Pulmonary artery endothelial cell (primary cell): Measurements from ENCODE around the gene CLEC5A. TPM values are rescaled to one million over a fixed set of nuclear protein-coding genes. Genes with fewer than 3 reads are reported as not detected.
"Not testable (repeated sequence)": the region's sequence is repeated elsewhere in the genome, so short reads cannot be mapped to it uniquely, and the experiment has no call there.

Source experiments
- DNase-seq: peaks from one replicate; pipeline ENCODE4 v3.0.0-alpha.2; 2011; ENCODE audit warnings: low read depth, low spot score
- total RNA-seq: library from RNA; depleted of rRNA; stranded (reverse); fragments of >200 nt; gene quantifications from 2 replicates; pipeline ENCODE4 v1.2.3, GENCODE V29; 2014

Gene CLEC5A
- not detected in 2 replicates for total RNA-seq

DNA sequence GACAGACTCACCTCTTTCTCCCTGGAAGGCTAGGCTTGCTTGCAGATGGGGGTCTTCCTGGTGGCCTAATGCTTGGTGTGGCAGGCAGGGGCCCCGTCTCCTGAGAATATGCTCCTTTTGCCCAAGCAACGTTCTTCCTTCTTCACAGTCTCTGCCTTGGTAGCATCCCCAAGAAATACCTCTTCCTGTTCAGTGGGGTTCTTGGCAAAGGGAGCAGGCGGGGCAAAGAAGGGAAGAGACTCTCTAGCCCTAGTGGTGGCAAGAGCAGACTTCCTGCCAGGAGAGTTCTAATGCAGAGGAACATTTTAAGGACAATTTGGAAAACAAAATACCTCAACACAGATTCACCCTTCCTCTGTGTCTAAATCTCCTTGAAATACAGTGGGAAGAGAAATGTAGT, at the start of gene CLEC5A:
TSS of gene CLEC5A (minus strand) at position 179 of the 400 bp plus-strand sequence. CDS start 682 bp downstream, outside the sequence.
- DNase-seq: no peak

DNA sequence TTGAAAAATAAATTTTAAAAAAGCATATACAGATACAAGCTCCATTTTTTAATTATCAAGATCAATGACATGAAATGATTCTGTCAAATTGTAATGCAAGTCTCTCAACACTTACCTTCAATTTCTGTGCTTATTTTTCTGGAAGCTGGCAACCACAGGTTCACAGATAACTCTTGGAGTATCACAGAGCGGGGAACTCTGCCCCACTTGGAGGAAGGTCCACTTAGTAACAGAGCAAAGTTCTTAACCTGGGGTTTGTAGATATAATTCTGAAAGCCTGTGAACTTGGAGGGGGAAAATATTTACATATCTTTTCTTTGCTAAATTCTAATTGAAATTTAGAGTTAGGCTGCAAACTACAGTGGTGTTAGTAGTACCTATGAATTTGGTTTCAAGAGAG, 46.6 kb upstream of the CLEC5A start:
- DNase-seq: no peak

GRCh38 chr7:141992688-141993087, 45.9 kb upstream of the CLEC5A start:
- DNase-seq: no peak

GRCh38 chr7:141992156-141992555, 45.4 kb upstream of the CLEC5A start:
- DNase-seq: no peak

- no peak for DNase-seq
Observed at GRCh38 chr7:141991140-141991539, 44.4 kb upstream of the CLEC5A start.

- no peak for DNase-seq
Observed at GRCh38 chr7:141990011-141990725, 43.4 kb upstream of the CLEC5A start.

- not testable (repeated sequence) for DNase-seq
Observed at GRCh38 chr7:141987803-141988202, 41.0 kb upstream of the CLEC5A start.

- no peak for DNase-seq
Observed at GRCh38 chr7:141986923-141987322, 40.1 kb upstream of the CLEC5A start.

GRCh38 chr7:141985926-141986325, 39.2 kb upstream of the CLEC5A start:
- not testable (repeated sequence) for DNase-seq

DNA sequence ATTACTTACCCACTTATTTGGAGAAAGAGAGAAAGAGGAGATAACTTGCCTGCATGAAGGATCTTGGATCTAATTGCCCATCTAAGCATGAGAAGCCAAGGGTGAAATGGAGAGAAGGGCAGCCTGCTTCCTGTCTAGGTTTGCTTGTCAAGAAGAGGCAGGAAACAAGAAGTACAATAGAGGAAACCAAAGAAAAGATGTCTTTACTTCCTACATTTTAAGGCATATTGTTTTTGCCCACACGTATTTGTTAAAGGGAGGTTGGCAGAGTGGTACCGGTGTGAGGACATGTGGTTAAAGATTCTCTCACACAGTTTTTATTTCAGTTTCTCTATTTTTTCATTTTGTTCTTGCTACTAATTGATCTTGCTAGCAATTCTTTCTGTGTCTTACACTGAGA, 32.8 kb upstream of the CLEC5A start:
- no peak for DNase-seq

GRCh38 chr7:141978351-141978750, 31.6 kb upstream of the CLEC5A start:
- DNase-seq: no peak

DNA sequence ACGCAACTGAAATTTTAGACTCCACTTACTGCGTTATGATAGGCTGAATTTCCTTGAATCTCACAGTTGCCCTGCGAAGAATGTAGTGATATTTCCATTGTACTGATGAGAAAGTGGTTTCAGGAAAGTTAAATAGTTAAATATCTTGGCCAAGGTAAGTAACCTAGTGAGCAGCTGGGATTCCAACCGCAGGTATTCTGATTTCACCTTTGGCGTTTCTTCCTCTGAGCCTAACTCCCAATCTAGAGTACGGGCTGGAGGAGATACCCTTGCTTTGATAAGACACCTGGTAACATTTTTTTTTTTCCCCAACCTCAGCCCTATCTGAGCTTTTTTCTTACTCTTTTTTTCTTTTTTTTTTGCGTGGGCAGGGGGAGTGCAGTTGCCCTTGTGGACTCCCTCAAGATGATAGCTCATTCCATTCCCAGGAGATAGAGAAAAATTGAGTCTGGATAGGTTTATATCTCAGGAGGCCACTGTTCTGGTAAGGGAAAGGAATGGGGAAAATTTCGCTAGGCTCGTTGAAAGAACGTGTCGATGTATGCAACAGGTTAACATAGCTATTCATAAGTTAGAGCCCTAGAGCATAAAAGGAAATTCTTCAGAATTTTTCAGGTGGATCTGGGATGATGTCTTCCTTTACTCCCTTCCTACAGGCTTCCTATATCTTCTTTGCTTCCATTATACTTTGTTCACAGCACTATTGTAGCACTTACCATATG, 29.9 kb upstream of the CLEC5A start:
- no peak for DNase-seq

- DNase-seq: no peak
Observed at GRCh38 chr7:141975806-141976523, 29.2 kb upstream of the CLEC5A start.

GRCh38 chr7:141974831-141975230, 28.1 kb upstream of the CLEC5A start:
- no peak for DNase-seq

- DNase-seq: no peak
Observed at GRCh38 chr7:141973673-141974072, 26.9 kb upstream of the CLEC5A start, which contains the start of gene TAS2R38. Gene TAS2R38 (minus strand): TSS chr7:141973773. CDS start chr7:141973689, 84 bp downstream.

DNA sequence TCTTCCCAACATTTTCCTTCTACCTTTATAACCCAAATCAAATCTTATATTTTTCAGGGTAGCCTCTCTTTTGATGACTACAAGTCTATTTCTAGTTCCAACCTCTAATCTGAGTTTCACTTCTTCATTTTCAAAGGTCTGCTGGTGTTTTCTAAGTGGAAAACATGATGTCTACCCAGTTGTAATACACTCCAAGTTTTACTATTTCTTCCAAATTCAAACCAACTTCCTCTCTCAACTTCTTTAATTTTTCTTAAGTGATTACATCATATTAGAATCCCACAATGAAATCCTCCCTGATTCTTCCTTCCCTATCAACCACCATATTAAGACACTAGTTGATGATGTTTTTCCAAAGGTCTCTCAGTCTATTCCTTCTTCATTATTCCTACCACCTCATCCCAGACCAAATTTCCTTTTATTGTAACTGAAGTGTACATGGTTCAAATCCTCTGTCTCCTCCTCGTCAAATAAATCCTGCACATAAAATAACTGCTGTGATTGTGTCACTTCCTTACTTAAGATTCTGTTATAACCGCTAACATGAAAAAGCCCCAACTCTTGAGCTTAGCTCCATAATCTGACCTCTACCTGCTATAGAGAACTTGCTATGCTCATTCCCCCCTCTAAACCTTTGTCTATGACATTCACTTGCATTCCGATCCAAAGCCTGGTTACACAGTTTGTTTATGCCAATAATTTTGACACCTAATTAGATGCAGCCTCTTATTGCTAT, 14.1 kb upstream of the CLEC5A start:
- DNase-seq: no peak

DNA sequence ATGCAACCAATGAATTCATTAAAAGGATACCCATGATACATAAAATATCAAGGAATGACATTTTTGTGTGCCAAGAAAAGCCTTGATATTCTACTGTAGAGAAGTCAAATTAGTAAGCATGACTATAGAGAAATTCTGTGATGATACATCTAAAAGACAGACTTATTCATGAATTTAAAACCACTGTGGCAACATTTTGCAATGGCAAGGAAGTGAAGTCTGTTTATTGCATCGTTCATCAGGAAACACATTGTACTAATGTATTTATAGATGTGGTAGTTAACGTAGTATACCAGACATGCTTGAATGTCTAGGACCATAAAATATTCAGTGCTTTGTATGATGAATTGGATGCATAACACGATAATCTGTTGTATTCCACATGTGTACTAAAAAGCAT, 9.3 kb upstream of the CLEC5A start:
- DNase-seq: no peak

GRCh38 chr7:141954334-141954733, 7.6 kb upstream of the CLEC5A start:
- no peak for DNase-seq

GRCh38 chr7:141952461-141952860, 5.7 kb upstream of the CLEC5A start:
- DNase-seq: no peak

- no peak for DNase-seq
Observed at GRCh38 chr7:141950806-141951205, 4.0 kb upstream of the CLEC5A start.

GRCh38 chr7:141949911-141950310, 3.1 kb upstream of the CLEC5A start:
- no peak for DNase-seq
